RWPE1 (cell line): ENCODE results near the gene KRTAP1-1.
"Not testable (repeated sequence)": the region's sequence is repeated elsewhere in the genome, so short reads cannot be mapped to it uniquely, and the experiment has no call there.

ENCODE experiments used
- CTCF ChIA-PET: fragments of 350-600 bp; sonication (Branson Sonifier 250); formaldehyde crosslinking; extraction: SDS; loops from one replicate; lab custom pipeline; 2021; lab: Yijun Ruan, JAX
- POLR2A ChIA-PET: fragments of 400-600 bp; formaldehyde crosslinking; extraction: SDS; loops from one replicate; lab custom pipeline; 2020; ENCODE audit warnings: antibody characterized with exemption; ENCODE audit not compliant: low non-redundant PET; lab: Yijun Ruan, JAX
- DNase-seq: peaks from one replicate; pipeline ENCODE4 v3.0.0; 2012; ENCODE audit warnings: low spot score
- H3K27ac ChIP-seq: fragments of 450-650 bp; 2 replicates; pipeline ENCODE4 v1.5.1; 2017
- TF ChIP-seq, protein P1 (sequence below): fragments of 450-650 bp; conservative IDR thresholded peaks from 2 replicates; pipeline ENCODE4 v1.5.1; 2017; ENCODE audit warnings: low read depth, mild to moderate bottlenecking

The KRTAP1-1 gene

DNA sequence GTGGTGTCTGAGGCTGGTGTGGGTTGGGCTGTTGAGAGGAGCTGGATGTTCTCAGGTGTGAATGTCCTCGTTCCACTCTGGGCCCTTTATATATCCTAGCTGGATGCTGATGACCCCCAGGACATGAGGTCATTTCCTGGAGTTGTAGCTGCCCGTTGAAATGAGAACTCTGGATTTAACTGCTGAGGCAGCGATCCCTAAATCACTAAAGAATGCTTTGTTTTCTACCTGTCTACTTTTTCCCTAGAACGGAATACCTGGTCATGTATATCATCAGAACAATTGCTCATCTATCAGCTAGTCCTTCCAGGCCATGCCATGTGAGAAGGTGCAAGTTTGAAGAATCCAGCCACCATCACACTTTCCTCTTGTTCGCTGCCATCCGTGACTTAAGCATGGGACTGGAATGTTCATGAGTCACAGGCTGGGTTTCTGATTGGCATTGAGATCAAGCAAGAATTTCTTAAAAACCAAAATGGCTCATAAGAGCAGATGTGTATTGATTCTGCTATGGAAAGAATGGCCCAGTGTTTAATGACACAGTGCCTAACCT is 18.9 kb upstream of the KRTAP1-1 start, which contains the start of gene KRTAP2-3:
TSS of gene KRTAP2-3 (minus strand) at position 63 of the 553 bp plus-strand sequence. CDS start 64 bp downstream, outside the sequence.
- ChIA-PET POLR2A (no interaction called here), CTCF (no interaction called here)
- TF ChIP-seq, protein P1, sequence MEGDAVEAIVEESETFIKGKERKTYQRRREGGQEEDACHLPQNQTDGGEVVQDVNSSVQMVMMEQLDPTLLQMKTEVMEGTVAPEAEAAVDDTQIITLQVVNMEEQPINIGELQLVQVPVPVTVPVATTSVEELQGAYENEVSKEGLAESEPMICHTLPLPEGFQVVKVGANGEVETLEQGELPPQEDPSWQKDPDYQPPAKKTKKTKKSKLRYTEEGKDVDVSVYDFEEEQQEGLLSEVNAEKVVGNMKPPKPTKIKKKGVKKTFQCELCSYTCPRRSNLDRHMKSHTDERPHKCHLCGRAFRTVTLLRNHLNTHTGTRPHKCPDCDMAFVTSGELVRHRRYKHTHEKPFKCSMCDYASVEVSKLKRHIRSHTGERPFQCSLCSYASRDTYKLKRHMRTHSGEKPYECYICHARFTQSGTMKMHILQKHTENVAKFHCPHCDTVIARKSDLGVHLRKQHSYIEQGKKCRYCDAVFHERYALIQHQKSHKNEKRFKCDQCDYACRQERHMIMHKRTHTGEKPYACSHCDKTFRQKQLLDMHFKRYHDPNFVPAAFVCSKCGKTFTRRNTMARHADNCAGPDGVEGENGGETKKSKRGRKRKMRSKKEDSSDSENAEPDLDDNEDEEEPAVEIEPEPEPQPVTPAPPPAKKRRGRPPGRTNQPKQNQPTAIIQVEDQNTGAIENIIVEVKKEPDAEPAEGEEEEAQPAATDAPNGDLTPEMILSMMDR = no peak
- no peak within 1 kb of the TSS for H3K27ac ChIP-seq
- peak; percentile 81 for DNase-seq

DNA sequence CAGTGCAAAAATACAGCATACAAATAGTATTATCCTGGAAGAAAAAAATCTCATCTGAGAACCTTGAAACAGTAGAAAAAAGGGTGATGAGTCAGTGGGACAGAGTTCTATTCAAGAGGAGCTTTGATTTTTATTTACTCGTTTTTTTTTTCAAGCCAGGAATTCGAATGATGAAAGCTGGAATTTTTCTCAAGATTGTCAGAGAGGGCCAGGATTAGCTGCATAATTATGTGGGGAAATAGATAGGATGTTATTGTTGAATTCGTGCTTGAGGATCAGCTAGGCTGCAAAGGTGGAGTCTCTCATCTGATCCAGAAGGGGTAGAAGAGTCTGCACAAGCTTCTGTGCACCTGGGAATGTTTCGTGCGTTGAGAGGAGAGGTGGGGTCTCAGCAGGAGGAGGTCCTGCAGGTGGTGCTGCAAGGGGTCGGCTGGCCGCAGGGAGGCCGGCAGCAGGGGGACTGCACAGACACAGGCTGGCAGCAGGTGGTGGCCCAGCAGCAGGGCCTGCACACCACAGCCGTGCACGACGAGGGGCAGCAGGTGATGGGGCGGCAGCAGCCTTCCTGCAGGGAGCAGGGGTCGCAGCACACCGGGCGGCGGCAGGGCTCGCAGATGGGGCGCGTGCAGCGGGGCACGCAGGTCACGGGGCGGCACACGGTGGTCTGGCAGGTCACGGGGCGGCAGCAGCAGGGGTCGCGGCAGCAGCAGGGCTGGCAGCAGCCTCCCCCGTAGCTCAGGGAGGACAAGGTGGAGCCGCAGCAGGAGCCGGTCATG is 18.2 kb upstream of the KRTAP1-1 start:
- DNase-seq = peak; percentile 43
- H3K27ac ChIP-seq, CTCF ChIA-PET: not testable (repeated sequence)
- POLR2A ChIA-PET = interaction anchor here (0.6 kb wide), 1 partner anchor 445 kb away, joined by 5 read pairs; no protein-coding TSS in a partner anchor

DNA sequence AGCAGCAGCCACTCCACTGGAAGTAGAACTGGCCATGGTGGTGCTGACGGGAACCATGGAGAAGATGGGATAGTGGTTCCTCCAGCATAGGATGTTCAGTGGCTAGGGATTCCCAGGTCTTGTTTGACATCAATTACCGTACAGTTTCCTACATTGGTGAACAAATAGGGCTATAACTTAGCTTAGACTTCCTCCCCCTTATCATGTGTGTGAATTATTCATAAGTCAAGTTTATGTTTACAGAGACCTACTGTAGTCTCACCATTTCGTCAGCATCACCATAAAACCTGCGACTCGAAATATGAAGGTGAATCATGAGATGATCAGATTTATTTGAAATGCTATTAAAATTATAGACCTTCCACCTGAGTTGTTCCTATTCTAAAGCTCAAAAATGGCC is 17.5 kb upstream of the KRTAP1-1 start:
- POLR2A ChIA-PET = interaction anchor here (0.6 kb wide), 1 partner anchor 445 kb away, joined by 5 read pairs; no protein-coding TSS in a partner anchor

DNA sequence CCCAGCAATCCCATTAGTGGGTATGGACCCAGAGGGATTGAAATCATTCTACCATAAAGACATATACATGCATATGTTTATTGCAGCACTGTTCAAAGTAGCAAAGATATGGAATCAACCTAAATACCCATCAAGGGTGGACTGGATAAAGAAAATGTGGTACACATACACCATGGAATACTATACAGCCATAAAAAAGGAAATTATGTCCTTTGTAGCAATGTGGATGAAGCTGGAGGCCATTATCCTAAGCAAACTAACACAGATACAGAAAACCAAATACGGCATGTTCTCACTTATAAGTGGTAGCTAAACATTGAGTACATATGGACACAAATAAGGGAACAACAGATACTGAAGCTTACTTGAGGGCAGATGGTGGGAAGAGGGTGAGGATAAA is 16.3 kb upstream of the KRTAP1-1 start:
- no peak for DNase-seq
- ChIA-PET POLR2A (no interaction called here), CTCF (interaction anchor here (0.6 to 1.3 kb wide), 2 partner anchors 38 to 168 kb away, joined by 3 to 4 read pairs; no protein-coding TSS in a partner anchor)
- no peak overlapping the region for H3K27ac ChIP-seq
- TF ChIP-seq, protein P1 = no peak

More for the DNA sequence above, 17.5 kb upstream of the KRTAP1-1 start:
- TF ChIP-seq, protein P1 = no peak
- CTCF ChIA-PET = interaction anchor here (1.3 kb wide), 1 partner anchor 39 kb away, joined by 3 read pairs; no protein-coding TSS in a partner anchor
- no peak overlapping the region for H3K27ac ChIP-seq
- no peak for DNase-seq

DNA sequence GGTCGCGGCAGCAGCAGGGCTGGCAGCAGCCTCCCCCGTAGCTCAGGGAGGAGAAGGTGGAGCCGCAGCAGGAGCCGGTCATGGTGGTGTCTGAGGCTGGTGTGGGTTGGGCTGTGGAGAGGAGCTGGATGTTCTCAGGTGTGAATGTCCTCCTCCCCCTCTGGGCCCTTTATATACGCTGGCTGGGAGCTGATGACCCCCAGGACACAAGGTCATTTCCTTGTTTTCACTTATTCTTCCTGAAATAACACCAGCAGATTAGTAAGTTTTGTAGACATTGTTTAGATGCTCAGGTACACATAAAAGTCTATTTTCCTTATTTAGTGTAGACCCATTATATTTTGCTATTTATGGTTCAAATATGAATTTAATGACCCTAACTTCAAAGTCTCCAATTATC is 13.9 kb upstream of the KRTAP1-1 start, which contains the start of gene KRTAP2-2:
TSS of gene KRTAP2-2 (minus strand) at position 101 of the 400 bp plus-strand sequence. CDS start at position 82, 19 bp downstream.
- CTCF ChIA-PET, POLR2A ChIA-PET, H3K27ac ChIP-seq, DNase-seq: not testable (repeated sequence)

GRCh38 chr17:41054556-41054955 is 13.3 kb upstream of the KRTAP1-1 start:
- DNase-seq, POLR2A ChIA-PET, CTCF ChIA-PET: not testable (repeated sequence)

GRCh38 chr17:41054025-41054424 is 12.8 kb upstream of the KRTAP1-1 start:
- CTCF ChIA-PET = interaction anchor here (0.6 kb wide), 1 partner anchor 25 kb away, joined by 3 read pairs; no protein-coding TSS in a partner anchor
- POLR2A ChIA-PET = no interaction called here
- no peak for DNase-seq
- no peak overlapping the region for H3K27ac ChIP-seq
- TF ChIP-seq, protein P1 = no peak

More at GRCh38 chr17:41054556-41054955, 13.3 kb upstream of the KRTAP1-1 start:
- not testable (repeated sequence) for H3K27ac ChIP-seq
